GM12875 (cell line): ENCODE data around the gene FOXO3.

ENCODE experiments used
- H3K4me3 ChIP-seq: one replicate; pipeline ENCODE4 v1.5.1; 2011; ENCODE audit warnings: low read depth, low read length, control low read depth
- TF ChIP-seq, protein P1 (sequence below): IDR thresholded peaks from 2 replicates; pipeline ENCODE4 v1.5.1; 2011; ENCODE audit warnings: low read depth, mild to moderate bottlenecking, control low read depth, inconsistent platforms, low read length, moderate library complexity, borderline replicate concordance; ENCODE audit not compliant: insufficient read depth

The FOXO3 gene

GRCh38 chr6:108616973-108617372 lies 56.3 kb downstream of the FOXO3 start:
- TF ChIP-seq, protein P1, sequence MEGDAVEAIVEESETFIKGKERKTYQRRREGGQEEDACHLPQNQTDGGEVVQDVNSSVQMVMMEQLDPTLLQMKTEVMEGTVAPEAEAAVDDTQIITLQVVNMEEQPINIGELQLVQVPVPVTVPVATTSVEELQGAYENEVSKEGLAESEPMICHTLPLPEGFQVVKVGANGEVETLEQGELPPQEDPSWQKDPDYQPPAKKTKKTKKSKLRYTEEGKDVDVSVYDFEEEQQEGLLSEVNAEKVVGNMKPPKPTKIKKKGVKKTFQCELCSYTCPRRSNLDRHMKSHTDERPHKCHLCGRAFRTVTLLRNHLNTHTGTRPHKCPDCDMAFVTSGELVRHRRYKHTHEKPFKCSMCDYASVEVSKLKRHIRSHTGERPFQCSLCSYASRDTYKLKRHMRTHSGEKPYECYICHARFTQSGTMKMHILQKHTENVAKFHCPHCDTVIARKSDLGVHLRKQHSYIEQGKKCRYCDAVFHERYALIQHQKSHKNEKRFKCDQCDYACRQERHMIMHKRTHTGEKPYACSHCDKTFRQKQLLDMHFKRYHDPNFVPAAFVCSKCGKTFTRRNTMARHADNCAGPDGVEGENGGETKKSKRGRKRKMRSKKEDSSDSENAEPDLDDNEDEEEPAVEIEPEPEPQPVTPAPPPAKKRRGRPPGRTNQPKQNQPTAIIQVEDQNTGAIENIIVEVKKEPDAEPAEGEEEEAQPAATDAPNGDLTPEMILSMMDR = no peak
- no peak overlapping the region for H3K4me3 ChIP-seq

GRCh38 chr6:108618623-108619152 lies 58.0 kb downstream of the FOXO3 start:
- no peak overlapping the region for H3K4me3 ChIP-seq
- TF ChIP-seq, protein P1 = no peak

- H3K4me3 ChIP-seq = no peak overlapping the region
- TF ChIP-seq, protein P1 = no peak
These were observed 58.9 kb downstream of the FOXO3 start for GRCh38 chr6:108619431-108620197.

DNA sequence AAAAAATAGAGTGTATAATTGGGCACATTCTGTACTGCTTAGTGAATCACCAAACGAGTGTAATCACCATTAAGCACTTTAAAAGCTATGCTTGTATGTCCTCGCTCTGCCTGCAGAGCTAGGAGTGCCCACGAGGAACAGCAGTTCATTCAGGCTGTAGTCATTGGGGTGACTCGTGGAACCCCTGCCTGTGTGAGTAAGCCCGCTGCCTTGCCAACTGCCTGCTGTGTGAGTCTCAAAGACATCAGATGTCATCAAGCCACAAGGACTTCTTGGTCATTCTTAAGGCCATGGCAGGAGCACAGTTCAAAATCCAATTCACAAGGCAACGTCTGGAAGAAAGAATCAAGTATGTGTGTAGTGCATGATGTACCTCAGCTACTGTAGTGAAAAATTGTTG lies 60.4 kb downstream of the FOXO3 start:
- TF ChIP-seq, protein P1 = no peak
- H3K4me3 ChIP-seq = no peak overlapping the region

DNA sequence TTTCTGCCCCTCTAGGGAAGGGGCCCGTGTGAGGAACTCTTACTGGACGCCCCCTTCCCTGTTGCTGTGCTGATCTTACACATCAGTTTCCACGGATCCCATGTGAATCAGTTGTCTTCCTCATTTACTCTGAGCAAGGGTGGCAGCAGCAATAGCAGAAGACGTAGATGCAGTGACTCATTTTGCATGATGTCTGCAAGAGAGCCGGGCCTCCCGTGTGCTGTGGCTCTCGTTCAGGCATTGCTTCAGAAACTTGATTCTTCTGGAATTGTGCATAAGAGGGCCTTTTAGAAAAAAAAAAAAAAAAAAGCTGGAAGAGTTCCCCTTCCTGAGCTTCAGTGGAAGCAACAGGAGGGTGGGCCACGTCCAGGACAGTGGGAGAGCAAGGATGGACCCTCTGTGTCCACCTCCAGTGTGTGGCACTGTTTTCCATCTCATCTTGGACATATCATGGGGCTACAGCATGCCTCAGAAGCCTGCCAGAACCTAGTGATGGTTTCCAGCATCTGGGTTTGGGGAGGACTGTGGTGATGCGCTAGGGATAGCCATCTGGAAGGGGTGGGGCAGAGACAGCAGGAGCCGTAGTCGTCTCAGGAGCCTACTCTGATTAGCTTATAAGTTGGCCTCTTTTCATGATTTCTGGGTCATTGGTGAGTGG lies 62.1 kb downstream of the FOXO3 start:
- TF ChIP-seq, protein P1 = no peak
- H3K4me3 ChIP-seq = no peak overlapping the region

GRCh38 chr6:108623995-108624394 lies 63.3 kb downstream of the FOXO3 start:
- TF ChIP-seq, protein P1 = no peak
- no peak overlapping the region for H3K4me3 ChIP-seq
